ENCODE measurements around the gene NUMB.
"Not testable (repeated sequence)": the region's sequence is repeated elsewhere in the genome, so short reads cannot be mapped to it uniquely, and the experiment has no call there.

NUMB gene

GRCh38 chr14:73465823-73466532 lies 7.6 kb upstream of the NUMB start:
- DNase-seq = no peak

- peak; percentile 93 for DNase-seq
Measured at GRCh38 chr14:73463411-73463810, 5.1 kb upstream of the NUMB start.

- DNase-seq = no peak
Measured at GRCh38 chr14:73462815-73463214, 4.5 kb upstream of the NUMB start.

GRCh38 chr14:73462048-73462715 lies 3.8 kb upstream of the NUMB start:
- DNase-seq = no peak

- no peak for DNase-seq
Measured at GRCh38 chr14:73461478-73462047, 3.2 kb upstream of the NUMB start.

GRCh38 chr14:73460691-73461127 lies 2.4 kb upstream of the NUMB start:
- DNase-seq = no peak

- no peak for DNase-seq
Measured at GRCh38 chr14:73459959-73460358, 1.6 kb upstream of the NUMB start.

- DNase-seq = no peak
Measured at GRCh38 chr14:73457924-73458182, 493 bp downstream of the NUMB start.

- DNase-seq = no peak
Measured at GRCh38 chr14:73457041-73457923, 1.1 kb downstream of the NUMB start.

GRCh38 chr14:73455294-73455693 lies 3.1 kb downstream of the NUMB start:
- DNase-seq = no peak

- DNase-seq = peak; percentile 25
Measured at GRCh38 chr14:73452341-73453186, 5.8 kb downstream of the NUMB start.

GRCh38 chr14:73443758-73444157 lies 14.6 kb downstream of the NUMB start:
- no peak for DNase-seq

GRCh38 chr14:73441286-73441685 lies 17.1 kb downstream of the NUMB start:
- no peak for DNase-seq

- no peak for DNase-seq
Measured at GRCh38 chr14:73438993-73439392, 19.4 kb downstream of the NUMB start.

- DNase-seq = peak; percentile 13
Measured at GRCh38 chr14:73437206-73437605, 21.1 kb downstream of the NUMB start.

- DNase-seq = no peak
Measured at GRCh38 chr14:73432124-73432523, 26.2 kb downstream of the NUMB start.

- no peak for DNase-seq
Measured at GRCh38 chr14:73428353-73428824, 30.0 kb downstream of the NUMB start.

GRCh38 chr14:73427516-73428264 lies 30.7 kb downstream of the NUMB start:
- DNase-seq = no peak

- no peak for DNase-seq
Measured at GRCh38 chr14:73426877-73427276, 31.5 kb downstream of the NUMB start.

- no peak for DNase-seq
Measured at GRCh38 chr14:73424453-73424852, 33.9 kb downstream of the NUMB start.

GRCh38 chr14:73423092-73423491 lies 35.3 kb downstream of the NUMB start:
- DNase-seq = not testable (repeated sequence)

GRCh38 chr14:73422515-73422914 lies 35.8 kb downstream of the NUMB start:
- no peak for DNase-seq
